SK-N-SH treated with all-trans-retinoic acid at 6 μM for 48 hours (cell line): Measurements from ENCODE around the gene SHC3.

Experiments
- ARNTL ChIP-seq: fragments of 450-650 bp; formaldehyde crosslinking; IDR thresholded peaks from 2 replicates; pipeline ENCODE4 v1.5.0; 2020; ENCODE audit warnings: low read depth, mild to moderate bottlenecking, moderate library complexity, borderline replicate concordance
- BACH2 ChIP-seq: fragments of 250-450 bp; sonication (Bioruptor Pico); IDR thresholded peaks from 2 replicates; pipeline ENCODE4 v1.9.0; 2021; ENCODE audit warnings: mild to moderate bottlenecking, borderline replicate concordance
- CSDC2 ChIP-seq: fragments of 250-450 bp; sonication (Bioruptor Pico); IDR thresholded peaks from 2 replicates; pipeline ENCODE4 v1.5.0; 2020; ENCODE audit warnings: mild to moderate bottlenecking, moderate library complexity
- ZFP3 ChIP-seq: fragments of 250-450 bp; sonication (Bioruptor Pico); IDR thresholded peaks from 2 replicates; pipeline ENCODE4 v1.5.0; 2020; ENCODE audit warnings: mild to moderate bottlenecking, moderate library complexity
- ZNF70 ChIP-seq: fragments of 450-650 bp; formaldehyde crosslinking; IDR thresholded peaks from 2 replicates; pipeline ENCODE4 v1.5.0; 2020; ENCODE audit warnings: mild to moderate bottlenecking, moderate library complexity
- ZNF8 ChIP-seq: fragments of 450-650 bp; formaldehyde crosslinking; IDR thresholded peaks from 2 replicates; pipeline ENCODE4 v1.5.0; 2020; ENCODE audit warnings: mild to moderate bottlenecking, moderate library complexity
- TF ChIP-seq, protein P1 (sequence below): fragments of 250-450 bp; sonication (Bioruptor Pico); IDR thresholded peaks from 2 replicates; pipeline ENCODE4 v1.8.0; 2020; ENCODE audit warnings: mild to moderate bottlenecking, moderate library complexity, borderline replicate concordance

GRCh38 chr9:88985616-88986015 is 193.0 kb downstream of the SHC3 start:
- TF ChIP-seq CSDC2 (CRISPR knock-in tag): no peak
- TF ChIP-seq BACH2 (CRISPR knock-in tag): no peak
- no peak for TF ChIP-seq ZNF70 (CRISPR knock-in tag)
- no peak for TF ChIP-seq ZNF8 (CRISPR knock-in tag)
- TF ChIP-seq, protein P1, sequence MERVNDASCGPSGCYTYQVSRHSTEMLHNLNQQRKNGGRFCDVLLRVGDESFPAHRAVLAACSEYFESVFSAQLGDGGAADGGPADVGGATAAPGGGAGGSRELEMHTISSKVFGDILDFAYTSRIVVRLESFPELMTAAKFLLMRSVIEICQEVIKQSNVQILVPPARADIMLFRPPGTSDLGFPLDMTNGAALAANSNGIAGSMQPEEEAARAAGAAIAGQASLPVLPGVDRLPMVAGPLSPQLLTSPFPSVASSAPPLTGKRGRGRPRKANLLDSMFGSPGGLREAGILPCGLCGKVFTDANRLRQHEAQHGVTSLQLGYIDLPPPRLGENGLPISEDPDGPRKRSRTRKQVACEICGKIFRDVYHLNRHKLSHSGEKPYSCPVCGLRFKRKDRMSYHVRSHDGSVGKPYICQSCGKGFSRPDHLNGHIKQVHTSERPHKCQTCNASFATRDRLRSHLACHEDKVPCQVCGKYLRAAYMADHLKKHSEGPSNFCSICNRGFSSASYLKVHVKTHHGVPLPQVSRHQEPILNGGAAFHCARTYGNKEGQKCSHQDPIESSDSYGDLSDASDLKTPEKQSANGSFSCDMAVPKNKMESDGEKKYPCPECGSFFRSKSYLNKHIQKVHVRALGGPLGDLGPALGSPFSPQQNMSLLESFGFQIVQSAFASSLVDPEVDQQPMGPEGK (CRISPR knock-in tag): no peak
- TF ChIP-seq ARNTL (CRISPR knock-in tag): no peak
- TF ChIP-seq ZFP3 (CRISPR knock-in tag): no peak
